HEK293 (cell line): ENCODE results near the gene ODAPH.

Experiments used
- HOXC10 ChIP-seq: sonication (generic); formaldehyde crosslinking; IDR thresholded peaks from 2 replicates; pipeline ENCODE4 v1.8.1; 2023; ENCODE audit warnings: mild to moderate bottlenecking, missing genetic modification reagents
- SP2 ChIP-seq: fragments of 450-650 bp; formaldehyde crosslinking; IDR thresholded peaks from 2 replicates; pipeline ENCODE4 v1.5.1; 2016; ENCODE audit warnings: missing biosample characterization, missing genetic modification characterization
- ZNF10 ChIP-seq: fragments of 450-650 bp; formaldehyde crosslinking; IDR thresholded peaks from 2 replicates; pipeline ENCODE4 v1.5.1; 2017; ENCODE audit warnings: missing biosample characterization, missing genetic modification characterization
- ZNF843 ChIP-seq: fragments of 450-650 bp; formaldehyde crosslinking; IDR thresholded peaks from 2 replicates; pipeline ENCODE4 v1.5.1; 2016; ENCODE audit warnings: missing biosample characterization, missing genetic modification characterization
- TF ChIP-seq, protein P1 (sequence below): fragments of 450-650 bp; formaldehyde crosslinking; IDR thresholded peaks from 2 replicates; pipeline ENCODE4 v1.5.1; 2016; ENCODE audit warnings: missing biosample characterization, missing genetic modification characterization

DNA sequence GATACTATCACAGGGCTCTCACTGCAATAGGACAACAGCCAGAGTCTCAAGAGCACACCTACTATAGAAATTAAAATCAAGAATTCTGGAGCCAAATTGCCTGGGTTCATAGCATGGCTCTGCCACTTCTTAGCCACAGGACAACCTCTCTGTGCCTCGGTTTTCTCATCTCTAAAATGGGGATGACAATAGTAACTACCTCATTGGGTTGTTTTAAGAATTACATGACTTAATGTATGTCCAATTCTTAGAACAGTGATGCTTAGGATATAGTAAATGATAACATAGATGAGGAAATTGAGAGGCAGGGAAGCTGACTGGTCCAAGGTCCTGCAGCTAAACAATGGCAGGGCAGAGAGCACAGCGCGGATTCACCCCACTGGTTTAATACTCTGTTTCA is 11.0 kb upstream of the ODAPH start:
- no peak for TF ChIP-seq ZNF10 (tag by site-specific recombination)
- no peak for TF ChIP-seq HOXC10 (CRISPR knock-in tag)
- TF ChIP-seq, protein P1, sequence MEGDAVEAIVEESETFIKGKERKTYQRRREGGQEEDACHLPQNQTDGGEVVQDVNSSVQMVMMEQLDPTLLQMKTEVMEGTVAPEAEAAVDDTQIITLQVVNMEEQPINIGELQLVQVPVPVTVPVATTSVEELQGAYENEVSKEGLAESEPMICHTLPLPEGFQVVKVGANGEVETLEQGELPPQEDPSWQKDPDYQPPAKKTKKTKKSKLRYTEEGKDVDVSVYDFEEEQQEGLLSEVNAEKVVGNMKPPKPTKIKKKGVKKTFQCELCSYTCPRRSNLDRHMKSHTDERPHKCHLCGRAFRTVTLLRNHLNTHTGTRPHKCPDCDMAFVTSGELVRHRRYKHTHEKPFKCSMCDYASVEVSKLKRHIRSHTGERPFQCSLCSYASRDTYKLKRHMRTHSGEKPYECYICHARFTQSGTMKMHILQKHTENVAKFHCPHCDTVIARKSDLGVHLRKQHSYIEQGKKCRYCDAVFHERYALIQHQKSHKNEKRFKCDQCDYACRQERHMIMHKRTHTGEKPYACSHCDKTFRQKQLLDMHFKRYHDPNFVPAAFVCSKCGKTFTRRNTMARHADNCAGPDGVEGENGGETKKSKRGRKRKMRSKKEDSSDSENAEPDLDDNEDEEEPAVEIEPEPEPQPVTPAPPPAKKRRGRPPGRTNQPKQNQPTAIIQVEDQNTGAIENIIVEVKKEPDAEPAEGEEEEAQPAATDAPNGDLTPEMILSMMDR (tag by site-specific recombination) = no peak
- TF ChIP-seq SP2 (tag by site-specific recombination) = no peak
- no peak for TF ChIP-seq ZNF843 (tag by site-specific recombination)
